Esophagus muscularis mucosa (tissue), 3 donors: ENCODE results near the gene ARL13B.

Source experiments
- CTCF ChIP-seq, 3 experiments: fragments of 200-600 bp in 2 of 3; fragments of 450-650 bp in 1 of 3; sonication (generic) in 2 of 3; IDR thresholded peaks; one replicate each; pipeline ENCODE4 v1.5.1; 2017 to 2019; ENCODE audit warnings: antibody characterized with exemption in 3 of 3, mild to moderate bottlenecking in 2 of 3, moderate library complexity in 1 of 3
- POLR2A ChIP-seq: fragments of 450-650 bp; IDR thresholded peaks from one replicate; pipeline ENCODE4 v1.6.1; 2017; ENCODE audit warnings: antibody characterized with exemption, moderate library complexity, mild to moderate bottlenecking, low read depth

- TF ChIP-seq CTCF (IDR thresholded peaks at IDR 0.05) = no peak
- TF ChIP-seq POLR2A = no peak
These were observed 85.2 kb downstream of the ARL13B start for GRCh38 chr3:94065122-94065521.
